Ascending aorta (tissue), 2 donors: ENCODE data around the gene MLXIP. TPM values are rescaled to one million over a fixed set of nuclear protein-coding genes. Genes with fewer than 3 reads are reported as not detected.

Experiments
- DNase-seq, 2 donors: peaks; one replicate each; pipeline ENCODE4 v3.0.0-alpha.2; 2019; ENCODE audit warnings: low spot score in 2 of 2
- H3K27ac ChIP-seq, 2 donors: fragments of 200-600 bp; sonication (generic); one replicate each; pipeline ENCODE4 v1.5.1; 2016 to 2017; ENCODE audit warnings: mild to moderate bottlenecking in 1 of 2
- H3K27me3 ChIP-seq: fragments of 200-600 bp; sonication (generic); one replicate; pipeline ENCODE4 v1.5.1; 2017
- H3K36me3 ChIP-seq, 2 donors: fragments of 200-600 bp; sonication (generic); one replicate each; pipeline ENCODE4 v1.5.1; 2016
- H3K4me1 ChIP-seq, 2 donors: fragments of 200-600 bp; sonication (generic); one replicate each; pipeline ENCODE4 v1.5.1; 2016 to 2017; ENCODE audit warnings: mild to moderate bottlenecking in 1 of 2
- H3K4me3 ChIP-seq, 2 donors: fragments of 200-600 bp; sonication (generic); one replicate each; pipeline ENCODE4 v1.5.1; 2016 to 2017; ENCODE audit warnings: mild to moderate bottlenecking in 1 of 2
- H3K9me3 ChIP-seq, 2 donors: fragments of 200-600 bp; sonication (generic); one replicate each; pipeline ENCODE4 v1.5.1; 2016
- intact Hi-C: fragments of 100-400 bp; cut with DNase I; formaldehyde crosslinking; loops from one replicate; pipeline ENCODE4 v1.15.1; 2023
- total RNA-seq: library from RNA; depleted of rRNA; stranded (reverse); fragments of >200 nt; gene quantifications from one replicate; pipeline ENCODE4 v1.1.0, GENCODE V29; 2016
- TF ChIP-seq, protein P1 (sequence below), 3 experiments: fragments of 200-600 bp in 2 of 3; fragments of 450-650 bp in 1 of 3; sonication (generic) in 2 of 3; IDR thresholded peaks; one replicate each; pipeline ENCODE4 v1.5.1; 2016 to 2019; ENCODE audit warnings: antibody characterized with exemption in 3 of 3, mild to moderate bottlenecking in 1 of 3, moderate library complexity in 1 of 3

MLXIP gene
- total RNA-seq, 1 donor from 2014 or later: 62.3 TPM

DNA sequence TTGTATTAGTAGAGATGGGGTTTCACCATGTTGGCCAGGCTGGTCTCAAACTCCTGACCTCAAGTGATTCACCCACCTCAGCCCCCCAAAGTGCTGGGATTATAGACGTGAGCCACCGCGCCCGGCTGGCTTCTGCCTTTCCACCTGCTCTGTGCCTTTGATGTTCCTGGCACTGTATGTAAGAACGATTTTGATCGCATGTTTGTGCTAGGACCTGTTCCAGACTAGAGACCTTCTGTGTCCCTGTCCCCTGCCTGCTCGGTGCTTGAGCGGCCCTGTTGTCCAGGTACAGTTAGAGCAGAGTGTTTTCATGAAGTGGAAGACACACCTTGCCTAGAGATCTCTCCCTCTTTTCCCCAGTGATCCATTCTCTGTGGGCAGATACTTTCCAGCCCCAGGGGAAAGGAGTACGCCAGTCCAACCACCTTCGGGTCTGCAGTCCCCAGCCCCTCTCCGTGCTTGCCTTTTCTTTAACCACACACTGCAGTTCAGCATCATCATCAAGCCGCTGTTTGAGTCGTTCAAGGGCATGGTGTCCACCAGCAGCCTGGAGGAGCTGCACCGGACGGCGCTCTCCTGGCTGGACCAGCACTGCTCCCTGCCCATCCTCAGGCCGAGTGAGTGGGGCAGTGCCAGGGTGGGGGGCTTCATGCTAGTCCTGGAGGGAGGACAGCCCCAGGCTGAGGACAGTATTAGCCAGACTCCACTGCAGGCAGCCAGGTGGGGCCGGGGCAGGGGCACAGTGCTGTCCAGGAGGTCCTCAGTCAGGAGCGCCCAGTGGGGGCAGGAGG lies 62.1 kb downstream of the MLXIP start:
- H3K36me3 ChIP-seq: peaks cover 46 to 72% of the 10 kb centered on the region in 2 donors
- no peak for DNase-seq
- intact Hi-C loops: no loop called here
- no peaks in the 10 kb centered on the region for H3K27me3 ChIP-seq
- no peaks in the 10 kb centered on the region for H3K4me1 ChIP-seq
- no peak overlapping the region for H3K4me3 ChIP-seq
- TF ChIP-seq, protein P1, sequence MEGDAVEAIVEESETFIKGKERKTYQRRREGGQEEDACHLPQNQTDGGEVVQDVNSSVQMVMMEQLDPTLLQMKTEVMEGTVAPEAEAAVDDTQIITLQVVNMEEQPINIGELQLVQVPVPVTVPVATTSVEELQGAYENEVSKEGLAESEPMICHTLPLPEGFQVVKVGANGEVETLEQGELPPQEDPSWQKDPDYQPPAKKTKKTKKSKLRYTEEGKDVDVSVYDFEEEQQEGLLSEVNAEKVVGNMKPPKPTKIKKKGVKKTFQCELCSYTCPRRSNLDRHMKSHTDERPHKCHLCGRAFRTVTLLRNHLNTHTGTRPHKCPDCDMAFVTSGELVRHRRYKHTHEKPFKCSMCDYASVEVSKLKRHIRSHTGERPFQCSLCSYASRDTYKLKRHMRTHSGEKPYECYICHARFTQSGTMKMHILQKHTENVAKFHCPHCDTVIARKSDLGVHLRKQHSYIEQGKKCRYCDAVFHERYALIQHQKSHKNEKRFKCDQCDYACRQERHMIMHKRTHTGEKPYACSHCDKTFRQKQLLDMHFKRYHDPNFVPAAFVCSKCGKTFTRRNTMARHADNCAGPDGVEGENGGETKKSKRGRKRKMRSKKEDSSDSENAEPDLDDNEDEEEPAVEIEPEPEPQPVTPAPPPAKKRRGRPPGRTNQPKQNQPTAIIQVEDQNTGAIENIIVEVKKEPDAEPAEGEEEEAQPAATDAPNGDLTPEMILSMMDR (IDR thresholded peaks at IDR 0.05): no peak
- no peak overlapping the region for H3K27ac ChIP-seq
- no peaks in the 10 kb centered on the region for H3K9me3 ChIP-seq

DNA sequence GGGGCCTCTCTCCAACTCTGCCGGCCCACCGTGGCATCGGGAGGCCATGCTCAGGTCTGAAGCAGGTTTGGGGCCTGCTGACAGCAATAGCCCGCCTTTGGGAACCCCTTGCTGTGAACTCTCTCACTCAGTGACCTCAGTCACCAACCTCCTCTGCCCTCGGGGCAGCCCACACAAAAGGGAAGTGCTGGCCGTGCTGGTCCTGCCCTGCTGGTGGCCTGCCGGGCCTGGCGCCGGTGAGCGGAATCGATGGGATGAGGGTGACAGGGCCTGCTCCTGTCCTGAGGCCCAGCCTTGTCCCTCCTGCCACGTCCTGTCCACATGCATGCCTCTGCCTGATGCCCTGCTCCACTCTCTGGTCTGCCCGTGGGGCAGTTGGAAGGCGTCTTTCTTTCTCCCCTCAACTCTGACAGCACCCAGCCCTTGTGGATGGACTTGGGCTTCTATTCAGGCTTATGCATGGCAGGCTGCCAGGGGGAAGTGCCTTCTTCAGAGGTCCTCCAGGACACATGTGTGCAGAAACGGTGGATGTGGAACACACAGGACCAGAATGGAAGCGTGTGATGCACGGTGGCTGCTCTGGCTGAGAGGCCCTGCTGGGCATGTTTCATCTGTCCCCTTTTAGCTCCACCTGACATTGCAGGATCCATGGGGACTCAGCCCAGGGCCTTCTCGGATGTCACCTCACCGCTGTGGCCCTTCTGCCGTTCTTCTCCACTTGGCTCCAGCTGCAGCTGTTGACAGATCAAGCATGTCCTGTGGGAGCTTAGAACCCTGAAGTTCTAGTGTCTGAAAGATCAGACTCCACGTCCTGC lies 63.6 kb downstream of the MLXIP start:
- Histone ChIP-seq H3K4me3 (no peak overlapping the region), H3K9me3 (no peaks in the 10 kb centered on the region), H3K36me3 (peaks cover 46 to 70% of the 10 kb centered on the region in 2 donors), H3K27me3 (no peaks in the 10 kb centered on the region), H3K4me1 (no peaks in the 10 kb centered on the region), H3K27ac (no peak overlapping the region)
- intact Hi-C loops: no loop called here
- DNase-seq: no peak
- TF ChIP-seq, protein P1 (IDR thresholded peaks at IDR 0.05): no peak

DNA sequence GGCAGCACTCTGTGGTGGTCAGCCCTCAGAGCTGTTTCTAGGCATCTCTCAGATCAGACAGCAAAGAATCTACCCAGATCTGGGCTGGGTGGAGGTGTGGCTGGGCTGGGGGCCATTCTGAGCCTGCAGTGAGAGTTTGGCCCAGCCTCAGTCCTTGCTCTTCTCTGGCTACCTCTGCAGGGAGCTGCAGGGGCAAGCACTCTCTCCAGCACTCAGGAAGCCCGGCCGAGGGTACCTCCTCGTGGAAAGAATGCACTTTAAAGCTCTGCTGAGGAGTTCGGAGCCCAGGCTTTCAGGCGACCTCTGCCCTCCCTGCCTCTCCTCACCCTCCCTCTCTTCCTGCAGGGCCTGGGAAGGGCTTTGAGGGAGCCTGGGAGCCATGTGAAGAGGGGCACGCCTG lies 64.3 kb downstream of the MLXIP start:
- intact Hi-C loops: no loop called here
- TF ChIP-seq, protein P1 (IDR thresholded peaks at IDR 0.05): no peak
- H3K36me3 ChIP-seq: peaks cover 44 to 65% of the 10 kb centered on the region in 2 donors

DNA sequence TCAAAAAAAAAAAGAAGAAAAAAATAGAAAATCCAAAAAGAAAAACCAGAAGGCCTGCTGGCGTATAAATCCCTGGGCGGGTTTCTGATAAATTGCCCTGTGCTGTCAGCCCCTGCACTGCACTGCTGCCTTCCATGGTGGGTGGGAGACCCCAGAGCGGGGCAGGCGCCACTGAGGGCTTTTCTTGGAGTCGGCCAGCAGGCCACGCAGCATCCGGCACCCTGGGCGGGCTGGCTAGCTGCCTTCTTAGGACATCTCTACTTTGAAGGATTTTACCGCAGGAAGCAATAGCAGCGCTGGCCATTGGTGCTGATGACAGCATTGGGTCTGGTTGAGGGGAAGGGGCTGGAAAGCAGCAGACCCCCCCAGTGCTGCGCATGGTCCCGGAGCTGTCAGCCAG lies 66.3 kb downstream of the MLXIP start:
- Histone ChIP-seq H3K4me1 (no peaks in the 10 kb centered on the region), H3K27me3 (no peaks in the 10 kb centered on the region), H3K4me3 (no peak overlapping the region), H3K36me3 (peaks cover 33 to 45% of the 10 kb centered on the region in 2 donors), H3K9me3 (no peaks in the 10 kb centered on the region), H3K27ac (no peak overlapping the region)
- intact Hi-C loops: no loop called here
- no peak for DNase-seq
- TF ChIP-seq, protein P1 (IDR thresholded peaks at IDR 0.05): no peak

More for the DNA sequence above, 64.3 kb downstream of the MLXIP start:
- no peaks in the 10 kb centered on the region for H3K27me3 ChIP-seq
- no peak for DNase-seq
- H3K4me3 ChIP-seq: no peak overlapping the region
- H3K27ac ChIP-seq: no peak overlapping the region
- H3K4me1 ChIP-seq: no peaks in the 10 kb centered on the region
- no peaks in the 10 kb centered on the region for H3K9me3 ChIP-seq

DNA sequence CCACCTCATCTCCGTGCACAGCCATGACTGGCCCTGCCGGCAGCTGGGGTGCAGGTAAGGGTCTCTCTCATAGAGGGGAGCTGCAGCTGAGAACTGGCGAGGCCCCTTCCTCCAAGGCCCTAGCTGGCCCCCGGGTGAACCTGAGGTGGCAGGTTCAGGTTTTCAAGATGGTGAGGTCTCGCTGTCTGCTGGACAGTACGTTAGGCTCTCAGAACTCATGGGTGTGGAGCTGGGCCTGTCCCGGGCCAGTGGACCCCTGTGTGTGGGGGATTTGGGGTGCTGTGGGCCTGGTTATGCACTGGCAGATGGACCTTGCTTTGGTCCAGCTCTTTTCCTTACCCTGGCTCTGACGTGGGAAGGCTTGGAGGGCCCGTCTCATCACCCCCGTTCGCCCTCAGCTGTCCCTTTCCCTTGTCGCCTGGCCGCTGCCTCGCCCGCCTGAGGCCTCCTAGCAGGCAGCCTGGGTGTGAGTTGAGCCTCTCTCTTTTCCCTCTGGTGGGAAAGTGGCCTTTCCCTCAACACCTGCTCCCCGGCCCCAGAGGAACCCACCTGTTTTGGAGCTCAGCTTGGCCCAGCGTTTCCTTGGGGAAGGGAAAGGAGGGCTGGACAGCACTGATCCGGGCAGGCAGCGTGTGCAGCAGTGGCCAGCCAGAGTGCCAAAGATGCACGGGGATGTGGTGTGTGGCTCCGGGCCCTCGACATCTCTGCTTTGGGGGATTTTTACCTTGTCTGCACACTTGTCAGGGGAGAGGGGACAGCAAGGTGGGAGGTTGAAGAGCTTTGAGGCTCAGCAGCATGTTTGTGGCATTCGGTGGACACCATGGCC lies 67.2 kb downstream of the MLXIP start:
- H3K36me3 ChIP-seq: peaks cover 27 to 37% of the 10 kb centered on the region in 2 donors
- H3K4me1 ChIP-seq: no peaks in the 10 kb centered on the region
- intact Hi-C loops: no loop called here
- TF ChIP-seq, protein P1 (IDR thresholded peaks at IDR 0.05): no peak
- H3K4me3 ChIP-seq: no peak overlapping the region
- H3K9me3 ChIP-seq: no peaks in the 10 kb centered on the region
- no peaks in the 10 kb centered on the region for H3K27me3 ChIP-seq
- H3K27ac ChIP-seq: no peak overlapping the region
- no peak for DNase-seq
